ENCODE data around the gene SULT1A1.
"Not testable (repeated sequence)": the region's sequence is repeated elsewhere in the genome, so short reads cannot be mapped to it uniquely, and the experiment has no call there.

Gene SULT1A1

DNA sequence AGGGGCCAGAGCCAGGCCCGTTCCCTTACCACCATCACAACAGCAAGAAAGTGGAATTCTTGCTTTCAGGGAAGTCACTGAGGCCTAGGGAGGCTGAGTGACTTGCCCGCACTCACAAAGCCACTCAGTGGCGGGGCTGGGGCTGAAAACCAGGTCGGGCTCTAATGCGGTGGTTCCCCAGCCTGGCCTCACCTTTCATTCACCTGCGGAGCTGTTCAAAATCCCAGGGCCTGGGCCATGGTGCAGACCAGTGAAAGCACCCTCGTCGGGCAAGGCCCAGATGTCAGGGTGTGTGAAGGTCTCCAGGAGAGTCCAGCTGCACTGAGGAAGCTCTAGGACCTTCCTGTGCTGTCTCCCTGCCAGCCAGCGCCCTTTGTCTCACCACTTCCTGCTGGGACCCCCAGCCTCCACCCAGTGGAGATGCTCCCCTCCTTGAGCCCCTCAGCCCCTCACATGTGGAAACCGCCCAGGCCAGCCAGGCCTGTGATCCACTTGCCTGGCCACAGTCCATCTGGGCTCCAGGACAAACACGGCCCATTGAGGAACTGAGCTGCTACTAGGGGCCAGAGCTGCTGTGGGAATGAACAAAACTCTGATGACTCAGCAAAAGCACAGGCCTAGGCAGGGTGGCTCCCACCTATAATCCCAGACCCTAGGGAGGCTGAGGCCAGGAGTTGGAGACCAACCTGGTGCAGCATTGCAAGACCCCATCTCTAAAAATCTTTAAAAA is 812 bp downstream of the SULT1A1 start:
- DNase-seq (ENCODE audit: low read depth, low spot score), result not testable (repeated sequence)

DNA sequence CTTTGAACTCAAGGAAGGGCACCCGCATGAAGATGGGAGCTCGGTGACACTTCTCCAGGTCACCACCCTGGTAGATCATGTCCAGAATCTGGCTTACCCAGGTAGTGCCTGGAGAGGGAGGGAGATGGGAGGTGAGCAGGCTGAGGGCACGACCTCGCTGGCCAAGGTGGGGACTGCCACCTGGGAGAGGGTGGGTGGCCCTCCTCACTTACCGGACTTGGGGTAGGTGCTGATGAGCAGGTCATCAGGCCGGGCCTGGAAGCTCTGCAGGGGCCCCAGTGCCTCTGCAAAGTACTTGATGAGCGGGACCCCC is 1.4 kb downstream of the SULT1A1 start:
- DNase-seq (ENCODE audit: low read depth, low spot score), result not testable (repeated sequence)

DNA sequence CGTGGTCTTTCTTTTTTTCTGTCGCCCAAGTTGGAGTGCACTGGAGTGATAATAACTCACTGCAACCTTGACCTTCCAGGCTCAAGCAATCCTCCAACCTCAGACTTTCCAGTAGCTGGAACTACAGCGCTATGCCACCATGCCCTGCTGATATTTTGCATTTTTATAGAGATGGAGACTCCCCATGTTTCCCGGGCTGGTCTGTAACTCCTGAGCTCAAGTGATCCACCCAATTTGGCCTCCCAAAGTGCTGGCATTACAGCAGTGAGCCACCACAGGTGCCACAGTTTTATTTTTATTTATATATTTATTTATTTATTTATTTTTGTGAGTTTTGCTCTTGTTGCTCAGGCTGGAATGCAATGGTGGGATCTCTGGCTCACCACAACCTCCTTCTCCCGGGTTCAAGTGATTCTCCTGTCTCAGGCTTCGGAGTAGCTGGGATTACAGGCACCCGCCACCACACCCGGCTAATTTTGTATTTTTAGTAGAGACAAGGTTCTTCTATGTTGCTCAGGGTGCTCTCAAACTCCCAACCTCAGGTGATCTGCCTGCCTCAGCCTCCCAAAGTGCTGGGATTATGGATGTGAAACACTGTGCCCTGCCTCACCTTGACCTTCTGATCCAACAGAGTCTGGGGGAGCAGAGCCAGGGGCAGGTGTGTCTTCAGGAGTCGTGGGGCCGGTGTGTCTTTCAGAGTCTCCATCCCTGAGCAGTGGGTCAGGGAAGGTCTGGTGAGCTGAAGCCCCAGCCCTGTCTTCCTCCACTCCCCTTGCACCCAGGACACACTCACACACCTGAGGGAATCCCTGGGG is 2.0 kb downstream of the SULT1A1 start:
- not testable (repeated sequence) for DNase-seq (ENCODE audit: low read depth, low spot score)

DNA sequence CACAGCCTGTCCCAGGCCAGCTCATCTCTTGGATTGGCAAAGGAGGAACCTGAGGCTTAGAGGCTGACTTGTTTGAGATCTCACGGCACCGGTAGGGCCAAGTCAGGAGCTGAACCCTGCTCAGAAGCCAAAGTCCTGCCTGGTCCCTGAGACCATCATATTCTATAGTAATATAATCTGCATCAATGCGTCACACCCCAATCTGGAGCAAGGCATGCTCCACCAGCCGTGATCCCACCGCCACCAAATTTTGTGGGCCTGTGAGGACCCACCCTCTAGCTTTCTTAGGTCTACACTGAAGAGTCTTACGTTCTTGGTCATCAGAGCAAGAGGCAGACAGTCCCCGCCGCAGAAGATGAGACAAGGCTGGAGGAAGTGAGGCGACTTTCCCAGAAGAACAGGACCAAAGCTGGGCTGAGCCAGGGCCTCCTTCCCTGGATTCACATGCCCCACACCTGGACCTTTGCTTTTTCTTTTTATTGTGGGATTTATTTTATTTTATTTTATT is 2.7 kb downstream of the SULT1A1 start:
- no peak for DNase-seq (ENCODE audit: low read depth, low spot score)

GRCh38 chr16:28606291-28607115 is 3.3 kb downstream of the SULT1A1 start:
- no peak for DNase-seq (ENCODE audit: low read depth, low spot score)

- no peak for DNase-seq (ENCODE audit: low read depth, low spot score)
These were observed 5.7 kb downstream of the SULT1A1 start for GRCh38 chr16:28604186-28604565.

DNA sequence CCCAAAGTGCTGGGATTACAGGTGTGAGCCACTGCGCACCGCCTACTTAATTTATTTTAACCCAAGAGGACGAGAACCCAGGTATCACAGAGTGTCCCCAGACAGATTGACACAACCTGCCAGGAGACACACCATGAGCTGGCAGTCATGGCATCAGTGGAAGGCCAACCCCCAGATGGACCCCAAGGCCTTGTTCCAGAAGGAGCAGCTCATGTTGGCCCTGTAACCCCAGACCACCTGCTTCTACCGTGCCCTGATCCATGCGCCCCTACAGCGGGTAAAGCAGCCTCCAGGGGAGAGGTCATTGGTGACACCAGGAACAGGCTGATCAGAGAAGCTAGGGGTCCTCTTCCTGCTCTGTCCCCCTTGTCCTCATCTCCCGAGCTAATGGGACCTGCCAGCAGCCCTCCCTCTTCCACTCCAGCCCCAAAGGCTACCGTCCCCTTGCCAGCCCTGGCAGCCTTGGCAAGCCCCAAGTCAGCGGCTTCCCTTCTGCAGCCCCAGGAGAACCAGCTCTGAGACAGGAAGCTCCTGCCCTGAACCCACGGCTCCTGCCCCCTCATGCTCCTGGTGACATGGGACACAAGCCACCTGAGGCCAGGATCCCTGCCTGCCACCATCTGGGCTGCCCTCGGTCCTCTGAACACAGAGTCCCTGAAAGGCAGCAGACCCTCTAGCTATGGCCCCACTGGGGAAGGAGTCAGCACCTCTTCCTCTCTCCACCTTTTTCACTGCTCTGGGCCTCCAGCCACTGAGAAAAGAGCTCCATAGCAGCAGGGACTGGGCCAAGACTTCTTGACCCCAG is 6.3 kb downstream of the SULT1A1 start:
- DNase-seq (ENCODE audit: low read depth, low spot score), result no peak

GRCh38 chr16:28602529-28602928 is 7.3 kb downstream of the SULT1A1 start:
- DNase-seq (ENCODE audit: low read depth, low spot score), result no peak

DNA sequence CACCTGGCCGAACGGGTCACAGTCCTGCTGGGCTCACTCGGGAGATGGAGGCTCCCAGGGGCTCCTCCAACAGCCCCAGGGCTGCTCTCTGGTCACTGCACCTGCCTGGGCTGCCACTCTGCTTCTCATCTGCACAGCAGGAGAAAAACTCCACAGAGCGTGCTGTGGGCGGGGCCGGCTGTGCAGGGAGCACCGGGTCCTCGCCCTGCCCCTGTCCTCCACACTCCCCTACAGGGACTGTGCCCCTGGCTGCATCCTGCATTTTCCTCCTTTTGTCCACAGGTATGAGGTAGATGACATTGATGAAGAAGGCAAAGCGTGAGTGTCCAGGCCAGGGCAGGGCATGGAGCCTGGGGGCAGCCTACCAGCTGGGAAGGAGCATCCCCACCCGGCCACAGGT is 7.8 kb downstream of the SULT1A1 start:
- DNase-seq (ENCODE audit: low read depth, low spot score), result not testable (repeated sequence)

DNA sequence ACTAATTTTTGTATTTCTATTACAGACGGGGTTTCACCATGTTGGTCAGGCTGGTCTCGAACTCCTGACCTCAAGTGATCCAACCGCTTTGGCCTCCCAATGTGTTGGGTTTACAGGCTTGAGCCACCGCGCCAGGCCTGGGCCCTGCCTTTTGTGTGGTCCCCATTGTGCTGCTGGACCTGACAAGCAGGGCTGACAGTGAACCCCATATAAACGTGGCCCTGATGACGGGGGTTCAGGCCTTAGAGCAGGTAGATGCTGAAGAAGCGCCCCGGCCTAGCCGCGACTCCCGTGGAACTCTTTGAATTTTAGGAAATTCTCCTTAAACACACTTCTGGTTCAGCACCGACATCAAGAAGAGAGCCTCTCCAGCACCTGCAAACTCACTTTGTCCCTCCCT is 8.3 kb downstream of the SULT1A1 start:
- not testable (repeated sequence) for DNase-seq (ENCODE audit: low read depth, low spot score)

DNA sequence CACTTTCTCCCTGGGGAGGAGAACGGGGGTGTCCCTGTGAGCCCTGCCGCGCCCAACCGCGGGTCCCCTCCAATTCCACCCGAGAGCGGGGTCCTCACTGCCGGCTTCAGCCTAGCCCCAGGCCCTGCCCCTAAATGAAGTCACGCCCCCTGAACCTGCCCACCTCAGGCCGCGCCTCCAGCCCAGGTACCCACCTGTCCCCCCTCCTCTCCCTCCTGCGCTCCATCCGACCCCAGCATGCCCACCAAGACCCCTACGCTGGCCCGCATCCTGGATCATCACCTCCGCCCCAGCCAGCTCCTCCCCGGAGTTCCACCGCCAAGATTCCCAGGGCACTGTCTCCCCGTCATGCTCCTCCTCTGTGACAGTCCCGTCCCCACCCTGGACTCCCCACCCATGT is 8.9 kb downstream of the SULT1A1 start:
- DNase-seq (ENCODE audit: low read depth, low spot score), result not testable (repeated sequence)

DNA sequence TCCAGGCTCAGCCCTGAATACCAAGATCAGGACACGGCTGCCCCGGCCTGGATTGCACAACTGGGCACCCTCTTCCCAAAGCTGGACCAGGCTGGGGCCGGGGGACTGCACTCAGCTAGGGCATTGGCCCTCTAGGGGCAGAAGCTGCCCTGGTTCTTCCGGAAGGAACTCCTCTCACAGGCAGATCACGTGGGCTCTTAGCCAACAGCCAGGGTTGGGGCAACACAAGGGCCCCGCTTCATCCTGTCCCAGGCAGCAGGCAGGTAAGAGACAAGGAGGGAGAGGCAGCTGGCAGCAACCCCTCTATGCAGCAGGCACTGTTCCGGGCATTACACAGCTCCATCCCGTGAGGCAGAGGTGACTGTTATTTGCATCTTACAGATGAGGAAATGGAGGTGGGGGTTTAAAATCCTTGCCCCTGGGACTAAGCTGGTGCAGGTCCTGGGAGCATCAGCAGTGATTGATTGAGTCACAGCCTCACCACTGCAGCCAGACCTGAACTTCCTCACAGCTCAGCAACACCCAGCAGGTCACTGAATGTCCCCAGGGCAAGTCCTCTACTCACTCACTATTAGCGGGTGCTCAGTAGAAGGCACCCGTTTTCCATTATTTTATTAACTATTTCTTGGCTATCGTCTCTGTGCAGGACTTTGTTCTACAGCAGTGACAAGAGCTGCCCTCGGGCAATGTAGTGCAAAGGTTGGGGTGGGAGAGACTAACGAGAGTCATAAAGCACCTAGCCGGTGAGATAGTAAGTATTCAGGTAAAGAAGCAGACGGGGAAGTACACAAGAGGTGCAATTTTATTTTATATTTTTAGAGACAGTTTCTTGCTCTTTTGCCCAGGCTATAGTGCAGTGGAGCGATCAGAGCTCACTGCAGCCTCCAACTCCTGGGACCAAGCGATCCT is 10.2 kb downstream of the SULT1A1 start:
- not testable (repeated sequence) for DNase-seq (ENCODE audit: low read depth, low spot score)

GRCh38 chr16:28597692-28598261 is 12.1 kb downstream of the SULT1A1 start:
- DNase-seq (ENCODE audit: low read depth, low spot score), result no peak

DNA sequence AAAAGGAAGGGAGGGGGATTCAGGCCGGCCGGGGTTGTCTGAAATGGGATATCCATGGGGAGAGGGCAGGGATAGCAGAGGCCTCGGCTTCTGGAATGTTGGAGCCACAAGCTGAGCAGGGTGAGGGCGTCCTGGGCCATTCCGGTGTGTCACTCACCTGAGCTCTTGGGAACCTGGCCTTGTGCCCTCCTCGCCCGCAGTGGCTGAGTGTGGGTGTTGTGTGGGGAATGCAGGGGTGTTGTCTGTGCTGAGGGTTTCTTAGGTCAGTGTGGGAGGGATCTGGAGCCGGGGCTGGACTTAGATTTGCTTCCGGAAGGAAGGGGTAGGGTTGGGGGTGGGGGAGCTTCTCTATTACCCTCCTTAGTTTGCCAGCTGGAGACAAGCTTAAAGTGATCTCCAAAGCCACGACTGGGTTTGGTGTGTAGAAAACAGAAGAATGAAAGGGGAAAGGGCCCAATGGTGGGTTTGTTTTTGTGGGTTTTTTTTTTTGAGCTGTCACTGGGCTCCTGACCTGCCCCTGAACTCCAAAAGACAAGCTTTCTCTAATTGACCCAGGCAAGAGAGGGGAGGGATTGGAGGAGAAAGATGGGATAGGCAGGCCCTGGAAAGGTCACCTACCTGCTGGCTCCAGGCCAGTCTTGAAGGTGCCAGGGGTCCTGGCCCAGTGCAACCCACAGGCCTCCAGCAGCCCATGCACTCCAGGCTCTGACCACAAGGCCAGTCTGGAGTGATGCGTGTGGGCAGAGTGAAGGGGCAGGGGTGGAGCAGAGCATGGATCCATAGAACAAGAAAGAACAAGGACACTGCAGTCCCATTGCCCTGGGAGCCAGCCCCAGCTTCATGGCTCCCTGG is 12.8 kb downstream of the SULT1A1 start, which contains the start of gene SULT1A2:
Gene SULT1A2 (minus strand): TSS at position 211 of the 852 bp plus-strand sequence. CDS start 1,120 bp downstream, outside the sequence.
- DNase-seq (ENCODE audit: low read depth, low spot score), result no peak

GRCh38 chr16:28596115-28596630 is 13.7 kb downstream of the SULT1A1 start:
- DNase-seq (ENCODE audit: low read depth, low spot score), result no peak

DNA sequence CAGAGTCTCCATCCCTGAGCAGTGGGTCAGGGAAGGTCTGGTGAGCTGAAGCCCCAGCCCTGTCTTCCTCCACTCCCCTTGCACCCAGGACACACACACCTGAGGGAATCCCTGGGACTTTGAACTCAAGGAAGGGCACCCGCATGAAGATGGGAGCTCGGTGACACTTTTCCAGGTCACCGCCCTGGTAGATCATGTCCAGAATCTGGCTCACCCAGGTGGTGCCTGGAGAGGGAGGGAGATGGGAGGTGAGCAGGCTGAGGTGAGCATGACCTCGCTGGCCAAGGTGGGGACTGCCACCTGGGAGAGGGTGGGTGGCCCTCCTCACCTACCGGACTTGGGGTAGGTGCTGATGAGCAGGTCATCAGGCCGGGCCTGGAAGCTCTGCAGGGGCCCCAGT is 14.4 kb downstream of the SULT1A1 start:
- DNase-seq (ENCODE audit: low read depth, low spot score), result not testable (repeated sequence)

- DNase-seq (ENCODE audit: low read depth, low spot score), result no peak
These were observed 16.8 kb downstream of the SULT1A1 start for GRCh38 chr16:28592979-28593553.

DNA sequence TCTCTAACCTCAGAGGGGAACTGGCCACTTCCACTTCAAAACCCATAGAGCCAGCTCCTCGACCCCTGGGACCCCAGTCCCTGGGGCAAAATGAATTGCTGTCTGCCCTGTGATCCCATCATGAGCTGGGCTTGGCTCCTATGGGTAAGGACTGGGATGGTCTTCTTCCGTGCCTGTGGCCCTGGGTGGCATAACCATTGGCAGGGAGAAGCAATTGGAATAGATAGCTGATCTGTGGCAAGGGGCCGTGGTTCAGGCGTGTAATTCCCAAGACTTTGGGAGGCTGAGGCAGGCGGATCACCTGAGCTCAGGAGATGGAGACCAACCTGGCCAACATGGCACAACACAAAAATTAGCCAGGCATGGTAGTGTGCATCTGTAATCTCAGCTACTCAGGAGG is 17.3 kb downstream of the SULT1A1 start:
- DNase-seq (ENCODE audit: low read depth, low spot score), result no peak
